ENCODE measurements around the gene CACNA1C.

The CACNA1C gene

DNA sequence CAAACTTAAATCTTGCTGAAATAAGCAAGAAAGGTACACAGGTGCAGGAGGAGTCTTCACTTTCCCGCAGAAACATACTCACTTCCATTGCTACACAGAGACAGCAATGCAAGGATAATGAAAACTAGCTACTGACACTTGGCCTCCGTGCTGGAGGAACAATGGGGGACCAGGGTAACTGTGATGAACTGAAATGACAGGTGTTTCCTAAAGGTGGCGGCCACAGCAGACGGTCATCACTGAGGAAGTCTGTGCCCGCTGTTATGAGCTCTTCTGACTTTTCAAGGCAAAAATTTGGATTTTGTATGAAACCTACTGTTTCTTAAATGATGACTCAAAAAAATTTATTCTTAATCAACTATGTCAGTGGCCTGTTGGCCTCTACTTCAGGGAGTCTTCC is 189.4 kb downstream of the CACNA1C start:
- no peak for DNase-seq (ENCODE audit: low read depth)
- TF ChIP-seq, protein P1, sequence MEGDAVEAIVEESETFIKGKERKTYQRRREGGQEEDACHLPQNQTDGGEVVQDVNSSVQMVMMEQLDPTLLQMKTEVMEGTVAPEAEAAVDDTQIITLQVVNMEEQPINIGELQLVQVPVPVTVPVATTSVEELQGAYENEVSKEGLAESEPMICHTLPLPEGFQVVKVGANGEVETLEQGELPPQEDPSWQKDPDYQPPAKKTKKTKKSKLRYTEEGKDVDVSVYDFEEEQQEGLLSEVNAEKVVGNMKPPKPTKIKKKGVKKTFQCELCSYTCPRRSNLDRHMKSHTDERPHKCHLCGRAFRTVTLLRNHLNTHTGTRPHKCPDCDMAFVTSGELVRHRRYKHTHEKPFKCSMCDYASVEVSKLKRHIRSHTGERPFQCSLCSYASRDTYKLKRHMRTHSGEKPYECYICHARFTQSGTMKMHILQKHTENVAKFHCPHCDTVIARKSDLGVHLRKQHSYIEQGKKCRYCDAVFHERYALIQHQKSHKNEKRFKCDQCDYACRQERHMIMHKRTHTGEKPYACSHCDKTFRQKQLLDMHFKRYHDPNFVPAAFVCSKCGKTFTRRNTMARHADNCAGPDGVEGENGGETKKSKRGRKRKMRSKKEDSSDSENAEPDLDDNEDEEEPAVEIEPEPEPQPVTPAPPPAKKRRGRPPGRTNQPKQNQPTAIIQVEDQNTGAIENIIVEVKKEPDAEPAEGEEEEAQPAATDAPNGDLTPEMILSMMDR (IDR thresholded peaks at IDR 0.05; ENCODE audit: insufficient read depth, low read depth, low read length, missing control alignments): no peak
- no peak overlapping the region for H3K4me3 ChIP-seq (ENCODE audit: low read length)

DNA sequence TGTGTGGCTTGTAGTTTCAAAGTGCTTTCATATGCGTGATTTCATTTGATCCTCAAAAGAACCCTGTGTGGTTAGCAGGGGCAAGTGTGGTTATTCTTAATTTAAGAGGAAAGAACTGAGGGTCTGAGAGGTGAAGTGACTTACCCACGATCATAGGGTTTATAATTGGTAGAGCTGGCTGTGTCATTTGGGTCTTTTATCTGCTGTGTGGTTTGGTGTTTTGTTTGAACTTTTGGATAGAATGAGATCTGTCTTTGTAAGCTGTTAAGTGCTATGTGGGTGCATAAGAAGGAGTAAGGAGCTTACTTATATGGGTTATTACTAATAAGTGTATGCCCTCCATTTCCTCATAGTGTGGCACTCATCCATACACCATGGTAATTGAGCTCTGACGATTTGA is 190.0 kb downstream of the CACNA1C start:
- TF ChIP-seq, protein P1 (IDR thresholded peaks at IDR 0.05; ENCODE audit: insufficient read depth, low read depth, low read length, missing control alignments): no peak
- DNase-seq (ENCODE audit: low read depth): no peak

DNA sequence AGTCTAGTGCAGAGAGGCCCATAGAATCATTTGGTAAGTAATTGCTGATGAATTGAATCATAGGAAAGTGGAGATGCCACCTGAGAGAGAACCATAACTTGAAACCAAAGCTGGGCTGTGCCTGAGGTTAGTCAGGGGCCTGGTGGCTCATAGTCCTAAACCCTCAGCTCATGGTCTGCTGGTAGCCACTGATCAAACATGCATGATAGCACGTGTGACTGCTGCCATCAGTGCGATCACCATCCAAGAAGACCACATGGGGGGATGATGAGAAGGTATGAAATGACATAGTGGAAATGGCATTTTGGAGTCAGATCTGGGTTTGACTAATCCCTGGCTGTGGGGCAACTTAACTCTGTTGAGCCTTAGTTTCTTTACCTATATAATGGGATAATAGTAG is 190.5 kb downstream of the CACNA1C start:
- TF ChIP-seq, protein P1 (IDR thresholded peaks at IDR 0.05; ENCODE audit: insufficient read depth, low read depth, low read length, missing control alignments): no peak
- H3K4me3 ChIP-seq (ENCODE audit: low read length): no peak overlapping the region
- DNase-seq (ENCODE audit: low read depth): no peak

More for the DNA sequence above, 190.0 kb downstream of the CACNA1C start:
- no peak overlapping the region for H3K4me3 ChIP-seq (ENCODE audit: low read length)

DNA sequence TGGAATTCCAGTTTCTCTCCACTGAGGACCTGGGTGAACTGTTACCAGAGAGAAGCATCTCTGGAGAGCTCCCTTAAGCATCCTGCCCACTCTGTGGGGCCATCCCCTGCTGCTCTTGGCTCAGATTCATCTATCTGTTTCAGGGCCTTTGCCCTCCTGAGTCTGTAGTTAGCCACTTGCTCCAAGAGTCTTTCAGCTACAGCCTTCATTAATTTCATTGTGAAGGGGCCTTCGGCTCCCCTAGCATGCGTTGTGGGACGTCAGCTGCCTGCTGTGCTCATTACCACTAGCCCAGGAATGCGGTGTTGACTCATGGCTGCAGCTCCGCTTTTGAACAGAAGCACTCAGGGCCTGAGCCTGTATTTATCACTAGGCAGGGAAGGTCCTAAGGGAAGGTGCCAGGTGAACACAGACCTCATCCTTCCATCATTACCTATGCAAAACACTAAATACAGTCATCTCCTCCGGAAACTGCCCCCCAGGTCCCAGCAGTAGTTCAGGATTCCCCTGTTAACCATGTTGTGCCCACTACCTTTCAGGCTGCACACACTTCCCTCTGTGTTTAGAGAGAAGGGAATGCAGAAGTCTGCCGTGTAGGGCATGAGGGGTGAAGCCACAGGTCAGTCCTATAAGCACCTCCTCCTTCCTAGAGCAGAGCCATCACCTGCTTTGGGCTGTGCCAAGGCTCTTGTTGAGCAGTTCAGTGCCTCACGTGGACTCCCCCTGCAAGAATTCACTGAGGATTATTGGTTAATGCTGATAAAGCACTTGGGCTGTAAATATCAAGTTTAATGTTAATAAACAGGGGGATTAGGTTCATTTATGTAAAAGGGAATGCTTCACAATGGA is 191.4 kb downstream of the CACNA1C start:
- TF ChIP-seq, protein P1 (IDR thresholded peaks at IDR 0.05; ENCODE audit: insufficient read depth, low read depth, low read length, missing control alignments): no peak
- no peak overlapping the region for H3K4me3 ChIP-seq (ENCODE audit: low read length)
- DNase-seq (ENCODE audit: low read depth): no peak

DNA sequence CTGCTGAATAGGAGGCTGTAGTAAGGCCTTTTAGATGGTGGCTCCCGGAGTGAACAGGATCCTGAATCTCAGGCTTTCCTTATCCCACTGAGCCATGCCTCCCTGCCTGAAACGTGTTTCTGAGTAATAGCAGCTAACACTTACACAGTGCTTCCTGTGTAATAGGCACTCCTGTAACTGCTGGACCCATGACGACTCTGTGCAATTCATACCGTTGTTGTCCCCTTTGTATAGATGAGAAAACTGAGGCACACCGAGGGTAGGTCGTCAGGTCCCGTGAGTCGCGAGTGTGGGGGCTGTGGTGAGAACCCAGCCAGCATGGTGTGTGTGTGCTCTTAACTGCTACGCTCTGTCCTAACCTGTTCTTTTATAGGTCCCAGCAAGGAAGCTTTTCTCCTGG is 193.6 kb downstream of the CACNA1C start:
- DNase-seq (ENCODE audit: low read depth): no peak
- TF ChIP-seq, protein P1 (IDR thresholded peaks at IDR 0.05; ENCODE audit: insufficient read depth, low read depth, low read length, missing control alignments): no peak
- H3K4me3 ChIP-seq (ENCODE audit: low read length): no peak overlapping the region

DNA sequence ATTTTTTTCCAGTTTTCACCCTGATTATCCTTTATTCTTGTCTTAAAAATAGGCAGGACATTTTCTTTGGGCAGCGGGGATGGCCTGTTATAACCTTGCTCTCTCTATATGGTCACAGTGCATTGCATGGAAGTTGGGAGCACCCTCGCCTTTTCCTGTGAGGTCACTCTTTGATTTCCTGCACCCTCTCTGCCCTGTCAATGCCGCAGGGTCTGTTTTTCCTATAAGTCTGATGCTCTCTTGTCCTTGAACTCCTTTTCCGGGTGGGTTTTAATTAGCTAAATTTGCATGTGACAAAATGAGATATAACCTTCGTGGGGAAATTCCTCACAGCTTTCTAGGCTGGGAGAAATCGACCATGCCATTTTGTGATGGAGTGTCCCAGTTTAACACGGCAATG is 194.3 kb downstream of the CACNA1C start:
- no peak for DNase-seq (ENCODE audit: low read depth)
- no peak overlapping the region for H3K4me3 ChIP-seq (ENCODE audit: low read length)
- TF ChIP-seq, protein P1 (IDR thresholded peaks at IDR 0.05; ENCODE audit: insufficient read depth, low read depth, low read length, missing control alignments): no peak

DNA sequence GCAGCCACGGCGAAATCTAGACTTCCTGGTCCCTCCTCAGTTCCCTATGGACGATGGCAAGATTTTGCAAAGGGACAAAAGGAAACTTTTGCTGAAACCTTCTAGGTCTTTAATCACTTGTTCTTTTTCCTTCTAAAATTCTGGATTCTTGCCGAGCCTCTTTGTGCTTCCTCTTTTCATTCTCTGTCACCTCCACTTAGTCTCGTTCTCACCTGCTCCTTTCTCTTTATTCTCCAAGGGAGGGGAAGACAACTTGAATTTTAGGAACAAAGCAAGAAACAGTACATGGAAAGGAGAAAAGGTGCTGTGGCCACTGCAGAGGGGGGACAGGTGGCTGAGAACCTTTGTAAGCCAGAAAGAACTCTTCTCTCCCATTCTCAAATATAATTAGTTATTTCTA is 194.8 kb downstream of the CACNA1C start:
- no peak for DNase-seq (ENCODE audit: low read depth)
- TF ChIP-seq, protein P1 (IDR thresholded peaks at IDR 0.05; ENCODE audit: insufficient read depth, low read depth, low read length, missing control alignments): no peak
- no peak overlapping the region for H3K4me3 ChIP-seq (ENCODE audit: low read length)

Data from epithelial cell of esophagus (primary cell).